Measurements from ENCODE around the gene SHLD1.

DNA sequence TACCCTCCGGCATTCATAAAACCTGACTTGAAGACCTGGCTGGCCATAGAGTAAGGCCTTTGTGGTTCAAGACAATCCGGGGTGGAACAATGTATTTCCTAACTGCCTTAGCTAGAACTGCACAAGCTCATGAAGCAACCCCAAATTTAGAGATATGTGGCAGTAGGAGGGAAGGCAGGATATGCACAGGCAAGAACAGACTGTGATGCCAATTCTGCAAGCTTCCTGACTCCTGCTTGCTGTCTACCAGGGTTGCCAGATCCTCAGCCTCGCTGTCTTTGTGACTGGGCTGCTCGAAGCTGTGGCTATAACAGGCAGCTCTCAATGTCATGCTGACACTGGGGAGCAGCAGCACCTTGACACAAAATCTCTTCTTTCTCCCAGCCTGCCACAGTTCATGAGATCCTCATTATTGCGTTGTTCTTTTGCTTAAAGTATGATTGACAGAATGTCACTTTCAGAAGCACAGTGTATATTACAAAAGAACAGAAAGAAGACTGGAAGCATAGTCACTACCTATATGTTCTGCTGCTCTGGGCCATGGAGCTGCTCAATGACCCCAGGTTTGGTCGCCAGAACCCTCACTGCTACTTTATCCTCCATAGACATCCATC is 18.3 kb upstream of the SHLD1 start:
- TF ChIP-seq CEBPB (IDR thresholded peaks at IDR 0.05), result no peak
- no peak for TF ChIP-seq RAD21 (IDR thresholded peaks at IDR 0.05; ENCODE audit: low read depth)
- no peak for TF ChIP-seq NFIC (IDR thresholded peaks at IDR 0.05)
- TF ChIP-seq EP300 (IDR thresholded peaks at IDR 0.05; ENCODE audit: borderline replicate concordance), result no peak
- TF ChIP-seq, protein P1, sequence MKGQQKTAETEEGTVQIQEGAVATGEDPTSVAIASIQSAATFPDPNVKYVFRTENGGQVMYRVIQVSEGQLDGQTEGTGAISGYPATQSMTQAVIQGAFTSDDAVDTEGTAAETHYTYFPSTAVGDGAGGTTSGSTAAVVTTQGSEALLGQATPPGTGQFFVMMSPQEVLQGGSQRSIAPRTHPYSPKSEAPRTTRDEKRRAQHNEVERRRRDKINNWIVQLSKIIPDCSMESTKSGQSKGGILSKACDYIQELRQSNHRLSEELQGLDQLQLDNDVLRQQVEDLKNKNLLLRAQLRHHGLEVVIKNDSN (IDR thresholded peaks at IDR 0.05), result no peak
- TF ChIP-seq, protein P2, sequence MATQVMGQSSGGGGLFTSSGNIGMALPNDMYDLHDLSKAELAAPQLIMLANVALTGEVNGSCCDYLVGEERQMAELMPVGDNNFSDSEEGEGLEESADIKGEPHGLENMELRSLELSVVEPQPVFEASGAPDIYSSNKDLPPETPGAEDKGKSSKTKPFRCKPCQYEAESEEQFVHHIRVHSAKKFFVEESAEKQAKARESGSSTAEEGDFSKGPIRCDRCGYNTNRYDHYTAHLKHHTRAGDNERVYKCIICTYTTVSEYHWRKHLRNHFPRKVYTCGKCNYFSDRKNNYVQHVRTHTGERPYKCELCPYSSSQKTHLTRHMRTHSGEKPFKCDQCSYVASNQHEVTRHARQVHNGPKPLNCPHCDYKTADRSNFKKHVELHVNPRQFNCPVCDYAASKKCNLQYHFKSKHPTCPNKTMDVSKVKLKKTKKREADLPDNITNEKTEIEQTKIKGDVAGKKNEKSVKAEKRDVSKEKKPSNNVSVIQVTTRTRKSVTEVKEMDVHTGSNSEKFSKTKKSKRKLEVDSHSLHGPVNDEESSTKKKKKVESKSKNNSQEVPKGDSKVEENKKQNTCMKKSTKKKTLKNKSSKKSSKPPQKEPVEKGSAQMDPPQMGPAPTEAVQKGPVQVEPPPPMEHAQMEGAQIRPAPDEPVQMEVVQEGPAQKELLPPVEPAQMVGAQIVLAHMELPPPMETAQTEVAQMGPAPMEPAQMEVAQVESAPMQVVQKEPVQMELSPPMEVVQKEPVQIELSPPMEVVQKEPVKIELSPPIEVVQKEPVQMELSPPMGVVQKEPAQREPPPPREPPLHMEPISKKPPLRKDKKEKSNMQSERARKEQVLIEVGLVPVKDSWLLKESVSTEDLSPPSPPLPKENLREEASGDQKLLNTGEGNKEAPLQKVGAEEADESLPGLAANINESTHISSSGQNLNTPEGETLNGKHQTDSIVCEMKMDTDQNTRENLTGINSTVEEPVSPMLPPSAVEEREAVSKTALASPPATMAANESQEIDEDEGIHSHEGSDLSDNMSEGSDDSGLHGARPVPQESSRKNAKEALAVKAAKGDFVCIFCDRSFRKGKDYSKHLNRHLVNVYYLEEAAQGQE (IDR thresholded peaks at IDR 0.05; ENCODE audit: low read depth), result no peak
- TF ChIP-seq TAF1 (IDR thresholded peaks at IDR 0.05; ENCODE audit: low read depth), result no peak
- TF ChIP-seq YY1 (IDR thresholded peaks at IDR 0.05; ENCODE audit: low read depth), result no peak
- TF ChIP-seq CREB1 (IDR thresholded peaks at IDR 0.05; ENCODE audit: low read depth), result no peak
- no peak for TF ChIP-seq TEAD4 (IDR thresholded peaks at IDR 0.05)
- TF ChIP-seq, protein P3, sequence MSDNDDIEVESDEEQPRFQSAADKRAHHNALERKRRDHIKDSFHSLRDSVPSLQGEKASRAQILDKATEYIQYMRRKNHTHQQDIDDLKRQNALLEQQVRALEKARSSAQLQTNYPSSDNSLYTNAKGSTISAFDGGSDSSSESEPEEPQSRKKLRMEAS (IDR thresholded peaks at IDR 0.05), result no peak

Measured in Ishikawa (cell line).